Dendritic cell treated with granulocyte-macrophage colony-stimulating factor and Interleukin-4, amounts not matched to agents 40 ng/mL and 50 ng/mL, for 4 days (primary cell): ENCODE data around the gene CASK.

Experiments used
- H3K27ac Mint-ChIP-seq: one replicate; pipeline ENCODE4 v1.8.0; 2022; ENCODE audit warnings: mild to moderate bottlenecking, mixed read lengths
- H3K27me3 Mint-ChIP-seq: one replicate; pipeline ENCODE4 v1.8.0; 2022; ENCODE audit warnings: mild to moderate bottlenecking, mixed read lengths
- H3K36me3 Mint-ChIP-seq: one replicate; pipeline ENCODE4 v1.8.0; 2022; ENCODE audit warnings: low read depth, mixed read lengths
- H3K4me1 Mint-ChIP-seq: one replicate; pipeline ENCODE4 v1.8.0; 2022; ENCODE audit warnings: low read depth, mixed read lengths
- H3K4me3 Mint-ChIP-seq: one replicate; pipeline ENCODE4 v1.8.0; 2022; ENCODE audit warnings: mild to moderate bottlenecking, moderate library complexity, mixed read lengths
- H3K9me3 Mint-ChIP-seq: one replicate; pipeline ENCODE4 v1.8.0; 2022; ENCODE audit warnings: mixed read lengths
- intact Hi-C: fragments of 100-400 bp; cut with micrococcal nuclease; formaldehyde crosslinking; loops from one replicate; pipeline ENCODE4 v1.15.0; 2022

Gene CASK

GRCh38 chrX:41481264-41482109 lies 441.9 kb downstream of the CASK start:
- no peak overlapping the region for H3K27ac Mint-ChIP-seq
- H3K4me3 Mint-ChIP-seq, result no peak overlapping the region
- H3K4me1 Mint-ChIP-seq, result peaks cover 5% of the 10 kb centered on the region
- intact Hi-C loops, result no loop called here
- H3K9me3 Mint-ChIP-seq, result no peaks in the 10 kb centered on the region
- peaks cover 2% of the 10 kb centered on the region for H3K27me3 Mint-ChIP-seq
- no peaks in the 10 kb centered on the region for H3K36me3 Mint-ChIP-seq

GRCh38 chrX:41480508-41481260 lies 442.7 kb downstream of the CASK start:
- peaks cover 2% of the 10 kb centered on the region for H3K27me3 Mint-ChIP-seq
- H3K4me1 Mint-ChIP-seq, result peaks cover 5% of the 10 kb centered on the region
- H3K9me3 Mint-ChIP-seq, result no peaks in the 10 kb centered on the region
- no peak overlapping the region for H3K27ac Mint-ChIP-seq
- H3K4me3 Mint-ChIP-seq, result no peak overlapping the region
- no peaks in the 10 kb centered on the region for H3K36me3 Mint-ChIP-seq
- intact Hi-C loops, result no loop called here

GRCh38 chrX:41478381-41478911 lies 444.9 kb downstream of the CASK start:
- Mint-ChIP-seq H3K4me3 (no peak overlapping the region), H3K9me3 (no peaks in the 10 kb centered on the region), H3K4me1 (peaks cover 5% of the 10 kb centered on the region), H3K36me3 (no peaks in the 10 kb centered on the region), H3K27ac (no peak overlapping the region), H3K27me3 (peaks cover 2% of the 10 kb centered on the region)
- intact Hi-C loops, result no loop called here

GRCh38 chrX:41475591-41476241 lies 447.6 kb downstream of the CASK start:
- intact Hi-C loops, result no loop called here

GRCh38 chrX:41475191-41475590 lies 448.2 kb downstream of the CASK start:
- Mint-ChIP-seq H3K36me3 (no peaks in the 10 kb centered on the region), H3K27me3 (no peaks in the 10 kb centered on the region), H3K9me3 (no peaks in the 10 kb centered on the region), H3K4me3 (no peak overlapping the region), H3K27ac (no peak overlapping the region), H3K4me1 (no peaks in the 10 kb centered on the region)
- intact Hi-C loops, result no loop called here

More at GRCh38 chrX:41475591-41476241, 447.6 kb downstream of the CASK start:
- Mint-ChIP-seq H3K36me3 (no peaks in the 10 kb centered on the region), H3K27me3 (no peaks in the 10 kb centered on the region), H3K4me1 (peaks cover 2% of the 10 kb centered on the region), H3K9me3 (no peaks in the 10 kb centered on the region), H3K4me3 (no peak overlapping the region), H3K27ac (no peak overlapping the region)

GRCh38 chrX:41474726-41475100 lies 448.6 kb downstream of the CASK start:
- Mint-ChIP-seq H3K4me3 (no peak overlapping the region), H3K36me3 (no peaks in the 10 kb centered on the region)
- intact Hi-C loops, result no loop called here

GRCh38 chrX:41473936-41474725 lies 449.2 kb downstream of the CASK start:
- H3K9me3 Mint-ChIP-seq, result no peaks in the 10 kb centered on the region

More at GRCh38 chrX:41474726-41475100, 448.6 kb downstream of the CASK start:
- Mint-ChIP-seq H3K4me1 (no peaks in the 10 kb centered on the region), H3K27ac (no peak overlapping the region), H3K9me3 (no peaks in the 10 kb centered on the region), H3K27me3 (no peaks in the 10 kb centered on the region)

GRCh38 chrX:41472231-41472815 lies 451.0 kb downstream of the CASK start:
- no peaks in the 10 kb centered on the region for H3K36me3 Mint-ChIP-seq
- H3K27ac Mint-ChIP-seq, result no peak overlapping the region
- intact Hi-C loops, result no loop called here
- no peaks in the 10 kb centered on the region for H3K27me3 Mint-ChIP-seq
- no peak overlapping the region for H3K4me3 Mint-ChIP-seq
- H3K9me3 Mint-ChIP-seq, result no peaks in the 10 kb centered on the region
- no peaks in the 10 kb centered on the region for H3K4me1 Mint-ChIP-seq

More at GRCh38 chrX:41473936-41474725, 449.2 kb downstream of the CASK start:
- no peak overlapping the region for H3K27ac Mint-ChIP-seq
- intact Hi-C loops, result no loop called here
- no peaks in the 10 kb centered on the region for H3K36me3 Mint-ChIP-seq
- H3K4me1 Mint-ChIP-seq, result no peaks in the 10 kb centered on the region
- no peaks in the 10 kb centered on the region for H3K27me3 Mint-ChIP-seq
- no peak overlapping the region for H3K4me3 Mint-ChIP-seq

- intact Hi-C loops, result no loop called here
- H3K27ac Mint-ChIP-seq, result no peak overlapping the region
- H3K27me3 Mint-ChIP-seq, result no peaks in the 10 kb centered on the region
- H3K4me1 Mint-ChIP-seq, result no peaks in the 10 kb centered on the region
- no peaks in the 10 kb centered on the region for H3K9me3 Mint-ChIP-seq
- no peak overlapping the region for H3K4me3 Mint-ChIP-seq
- H3K36me3 Mint-ChIP-seq, result no peaks in the 10 kb centered on the region
Measured at GRCh38 chrX:41471786-41472185, 451.6 kb downstream of the CASK start.

- intact Hi-C loops, result no loop called here
- Mint-ChIP-seq H3K27me3 (no peaks in the 10 kb centered on the region), H3K36me3 (no peaks in the 10 kb centered on the region), H3K4me3 (no peak overlapping the region), H3K27ac (no peak overlapping the region), H3K9me3 (no peaks in the 10 kb centered on the region), H3K4me1 (no peaks in the 10 kb centered on the region)
Measured at GRCh38 chrX:41470706-41471105, 452.6 kb downstream of the CASK start.

GRCh38 chrX:41468647-41469323 lies 454.6 kb downstream of the CASK start:
- no peaks in the 10 kb centered on the region for H3K4me1 Mint-ChIP-seq
- H3K36me3 Mint-ChIP-seq, result no peaks in the 10 kb centered on the region
- no peak overlapping the region for H3K27ac Mint-ChIP-seq
- H3K9me3 Mint-ChIP-seq, result no peaks in the 10 kb centered on the region
- H3K4me3 Mint-ChIP-seq, result no peak overlapping the region
- H3K27me3 Mint-ChIP-seq, result no peaks in the 10 kb centered on the region
- intact Hi-C loops, result no loop called here
